SU-DHL-6 (cell line): ENCODE data around the gene ZFP3.
"Not testable (repeated sequence)": the region's sequence is repeated elsewhere in the genome, so short reads cannot be mapped to it uniquely, and the experiment has no call there.

Experiments
- H2AFZ ChIP-seq: fragments of 200-600 bp; sonication (generic); 2 replicates; pipeline ENCODE4 v1.6.1; 2014; ENCODE audit warnings: low read depth, mild to moderate bottlenecking, moderate library complexity, mixed read lengths, antibody characterized with exemption, low read length; ENCODE audit not compliant: severe bottlenecking
- H3F3A ChIP-seq: fragments of 200-600 bp; shearing (Covaris generic); 2 replicates; pipeline ENCODE4 v1.6.0; 2016; ENCODE audit warnings: antibody characterized with exemption, mild to moderate bottlenecking; ENCODE audit not compliant: insufficient read depth
- H3K27ac ChIP-seq: fragments of 200-600 bp; sonication (generic); 2 replicates; pipeline ENCODE4 v1.5.1; 2016; ENCODE audit warnings: low read depth, mild to moderate bottlenecking, low read length, moderate library complexity, mixed read lengths
- H3K27me3 ChIP-seq: fragments of 200-600 bp; sonication (generic), shearing (Covaris generic); 2 replicates; pipeline ENCODE4 v1.6.0; 2014; ENCODE audit warnings: mild to moderate bottlenecking, low read length
- H3K36me3 ChIP-seq: fragments of 200-600 bp; sonication (generic); 2 replicates; pipeline ENCODE4 v1.6.1; 2014; ENCODE audit warnings: mild to moderate bottlenecking, low read length, mixed read lengths
- H3K4me2 ChIP-seq: fragments of 300-600, 200-600 bp; shearing (Covaris generic), sonication (generic); 2 replicates; pipeline ENCODE4 v1.6.0; 2014; ENCODE audit warnings: low read length, low read depth, mild to moderate bottlenecking; ENCODE audit not compliant: poor library complexity, severe bottlenecking
- H3K4me3 ChIP-seq: fragments of 200-600 bp; sonication (generic); 2 replicates; pipeline ENCODE4 v1.5.1; 2014; ENCODE audit warnings: antibody characterized with exemption, low read length, mild to moderate bottlenecking, mixed read lengths; ENCODE audit not compliant: insufficient read depth, poor library complexity, severe bottlenecking
- H3K79me2 ChIP-seq: fragments of 200-600 bp; sonication (generic); 2 replicates; pipeline ENCODE4 v1.6.1; 2014; ENCODE audit warnings: mild to moderate bottlenecking, low read length, moderate library complexity; ENCODE audit not compliant: insufficient read depth
- H3K9ac ChIP-seq: fragments of 200-600 bp; sonication (generic); 2 replicates; pipeline ENCODE4 v1.7.0; 2014; ENCODE audit warnings: mild to moderate bottlenecking, low read length
- H3K9me2 ChIP-seq: fragments of 200-600 bp; sonication (generic); replicated peaks from 2 replicates; pipeline ENCODE4 v1.6.1; 2014; ENCODE audit warnings: low read length; ENCODE audit not compliant: insufficient read depth
- H3K9me3 ChIP-seq: fragments of 200-600 bp; sonication (generic); 2 replicates; pipeline ENCODE4 v1.6.1; 2014; ENCODE audit warnings: low read length, mixed read lengths; ENCODE audit not compliant: insufficient read depth
- H4K20me1 ChIP-seq: fragments of 200-600 bp; sonication (generic); 2 replicates; pipeline ENCODE4 v1.6.1; 2014; ENCODE audit warnings: low read depth, mild to moderate bottlenecking, antibody characterized with exemption, low read length, moderate library complexity, mixed read lengths
- CTCF ChIP-seq: fragments of 200-600 bp; sonication (generic); IDR thresholded peaks from one replicate; pipeline ENCODE4 v1.5.1; 2017; ENCODE audit warnings: antibody characterized with exemption, mild to moderate bottlenecking, low read length, moderate library complexity; ENCODE audit not compliant: insufficient read depth, poor library complexity, severe bottlenecking
- EZH2phosphoT487 ChIP-seq: fragments of 200-600 bp; sonication (generic), shearing (Covaris generic); conservative IDR thresholded peaks from 2 replicates; pipeline ENCODE4 v1.6.1; 2018; ENCODE audit warnings: mild to moderate bottlenecking, antibody characterized with exemption, low read length, moderate library complexity, mixed read lengths

The ZFP3 gene

GRCh38 chr17:5130687-5131086, 52.4 kb downstream of the ZFP3 start:
- H3K9ac ChIP-seq, H3K27me3 ChIP-seq, H3K4me2 ChIP-seq, H3K79me2 ChIP-seq, H3K9me2 ChIP-seq, H2AFZ ChIP-seq, H3K4me3 ChIP-seq, H3K27ac ChIP-seq, H3F3A ChIP-seq, H4K20me1 ChIP-seq, H3K9me3 ChIP-seq, H3K36me3 ChIP-seq: not testable (repeated sequence)

GRCh38 chr17:5131146-5131715, 53.0 kb downstream of the ZFP3 start:
- no peak for TF ChIP-seq EZH2phosphoT487
- TF ChIP-seq CTCF, result no peak
- no peak overlapping the region for H2AFZ ChIP-seq

DNA sequence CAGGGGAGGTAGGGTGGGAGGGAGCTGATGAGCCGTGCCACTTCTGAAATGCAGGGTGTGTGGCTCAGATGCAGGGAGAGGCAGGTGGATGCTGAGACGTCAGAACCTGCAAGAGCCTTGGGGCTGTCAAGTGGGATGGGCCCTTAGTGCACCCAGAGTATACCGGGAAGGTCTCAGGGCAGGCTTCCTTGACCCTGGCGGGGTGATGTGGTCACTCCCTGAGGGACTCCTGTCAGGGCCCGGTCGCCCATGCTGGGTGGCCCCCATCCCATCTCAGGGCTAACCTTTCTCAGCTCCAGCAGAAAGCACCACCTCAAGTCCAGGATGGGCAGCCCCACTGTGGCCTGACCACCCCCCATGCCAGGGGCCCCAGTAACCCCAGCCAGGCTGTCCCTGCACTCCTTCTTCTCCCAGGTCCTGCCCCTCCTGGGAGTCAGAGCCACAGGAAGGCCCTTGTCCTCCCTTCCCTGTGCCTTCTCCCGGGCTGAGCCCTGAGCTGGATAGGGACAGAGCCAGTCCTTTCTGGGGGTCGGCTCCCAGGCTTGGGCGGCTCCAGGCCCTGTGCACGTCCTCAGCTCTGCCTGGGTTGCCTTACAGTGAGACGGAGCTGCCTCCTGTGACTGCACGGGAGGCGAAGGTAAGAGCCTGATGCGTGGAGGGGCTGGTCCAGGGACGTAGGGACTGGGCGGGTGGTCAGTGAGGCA, 53.7 kb downstream of the ZFP3 start:
- not testable (repeated sequence) for H2AFZ ChIP-seq, H3K4me2 ChIP-seq, H3K9me2 ChIP-seq, H4K20me1 ChIP-seq, H3K27me3 ChIP-seq, H3K9ac ChIP-seq, H3K4me3 ChIP-seq, H3K36me3 ChIP-seq, H3F3A ChIP-seq, H3K9me3 ChIP-seq, H3K79me2 ChIP-seq, H3K27ac ChIP-seq

More at GRCh38 chr17:5131146-5131715, 53.0 kb downstream of the ZFP3 start:
- Histone ChIP-seq H3K9ac (no peak overlapping the region), H3K9me2 (no peaks in the 10 kb centered on the region), H3F3A (no peaks in the 10 kb centered on the region), H4K20me1 (no peaks in the 10 kb centered on the region), H3K9me3 (no peaks in the 10 kb centered on the region), H3K79me2 (no peaks in the 10 kb centered on the region), H3K36me3 (no peaks in the 10 kb centered on the region), H3K4me3 (no peak overlapping the region), H3K27me3 (no peaks in the 10 kb centered on the region), H3K27ac (no peak overlapping the region), H3K4me2 (no peak overlapping the region)

DNA sequence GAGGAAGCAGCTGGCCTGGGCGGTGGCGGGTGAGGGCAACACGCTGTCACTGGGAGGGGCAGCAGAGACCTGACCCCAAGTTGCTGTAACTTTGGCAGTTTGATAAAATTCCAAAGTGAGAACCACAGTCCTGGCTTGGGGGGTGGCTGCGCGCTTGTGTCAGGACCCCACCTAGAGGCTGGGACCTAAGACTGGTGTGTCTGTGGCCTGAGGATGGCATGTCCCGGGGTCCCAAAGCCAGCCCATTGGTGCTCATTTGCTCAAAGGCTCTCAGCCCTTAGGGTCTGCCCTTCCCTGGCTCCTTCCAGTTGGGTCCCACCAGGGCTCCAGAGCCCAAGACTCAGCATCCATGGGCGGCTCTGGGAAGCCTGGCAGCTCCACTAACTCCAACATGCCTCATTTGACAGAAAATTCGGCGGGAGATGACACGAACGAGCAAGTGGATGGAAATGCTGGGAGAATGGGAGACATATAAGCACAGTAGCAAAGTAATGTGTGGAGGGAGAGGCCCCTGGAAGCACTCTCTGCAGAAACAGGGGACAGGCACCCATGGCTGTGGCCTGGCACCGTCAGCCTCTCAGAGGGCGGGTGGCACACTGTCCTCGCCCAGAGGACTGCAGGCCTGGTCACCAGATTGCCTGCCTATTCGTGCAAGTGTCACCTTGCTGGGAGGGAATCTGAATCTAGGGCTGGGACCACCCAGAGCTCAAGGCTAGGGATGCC, 54.4 kb downstream of the ZFP3 start:
- not testable (repeated sequence) for H3K9me2 ChIP-seq, H2AFZ ChIP-seq, H4K20me1 ChIP-seq

More for the DNA sequence above, 54.4 kb downstream of the ZFP3 start:
- H3K27ac ChIP-seq, H3K27me3 ChIP-seq, H3K36me3 ChIP-seq, H3K4me3 ChIP-seq, H3K9ac ChIP-seq, H3K4me2 ChIP-seq, H3K9me3 ChIP-seq, H3F3A ChIP-seq, H3K79me2 ChIP-seq: not testable (repeated sequence)
